ENCODE measurements around the gene PTK6.

The PTK6 gene

DNA sequence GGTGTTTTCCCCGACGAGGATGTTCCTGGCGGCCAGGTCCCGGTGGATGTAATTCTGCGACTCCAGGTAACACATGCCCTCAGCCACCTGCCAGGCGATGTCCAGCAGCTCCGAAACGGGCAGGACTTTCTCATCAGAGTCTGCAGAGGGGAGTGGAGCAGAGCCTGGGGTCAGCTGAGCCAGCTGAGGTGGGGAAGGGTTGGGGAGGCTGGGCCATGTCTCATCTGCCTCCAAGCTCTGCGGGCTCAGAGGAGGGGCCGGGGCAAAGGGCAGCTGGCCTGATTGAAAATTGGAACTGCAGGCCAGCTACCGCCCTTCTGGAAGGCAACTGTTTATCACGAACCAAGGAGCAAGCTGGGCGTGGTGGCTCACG is 6.4 kb downstream of the PTK6 start:
- no peak for DNase-seq (ENCODE audit: extremely low spot score)
- ChIA-PET CTCF (no interaction called here), POLR2A (no interaction called here)
- TF ChIP-seq, protein P1, sequence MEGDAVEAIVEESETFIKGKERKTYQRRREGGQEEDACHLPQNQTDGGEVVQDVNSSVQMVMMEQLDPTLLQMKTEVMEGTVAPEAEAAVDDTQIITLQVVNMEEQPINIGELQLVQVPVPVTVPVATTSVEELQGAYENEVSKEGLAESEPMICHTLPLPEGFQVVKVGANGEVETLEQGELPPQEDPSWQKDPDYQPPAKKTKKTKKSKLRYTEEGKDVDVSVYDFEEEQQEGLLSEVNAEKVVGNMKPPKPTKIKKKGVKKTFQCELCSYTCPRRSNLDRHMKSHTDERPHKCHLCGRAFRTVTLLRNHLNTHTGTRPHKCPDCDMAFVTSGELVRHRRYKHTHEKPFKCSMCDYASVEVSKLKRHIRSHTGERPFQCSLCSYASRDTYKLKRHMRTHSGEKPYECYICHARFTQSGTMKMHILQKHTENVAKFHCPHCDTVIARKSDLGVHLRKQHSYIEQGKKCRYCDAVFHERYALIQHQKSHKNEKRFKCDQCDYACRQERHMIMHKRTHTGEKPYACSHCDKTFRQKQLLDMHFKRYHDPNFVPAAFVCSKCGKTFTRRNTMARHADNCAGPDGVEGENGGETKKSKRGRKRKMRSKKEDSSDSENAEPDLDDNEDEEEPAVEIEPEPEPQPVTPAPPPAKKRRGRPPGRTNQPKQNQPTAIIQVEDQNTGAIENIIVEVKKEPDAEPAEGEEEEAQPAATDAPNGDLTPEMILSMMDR (IDR thresholded peaks at IDR 0.05; ENCODE audit: control extremely low read depth, extremely low read depth, low read depth, missing control alignments), result no peak

GRCh38 chr20:63529861-63530787 is 7.1 kb downstream of the PTK6 start:
- TF ChIP-seq, protein P1 (IDR thresholded peaks at IDR 0.05; ENCODE audit: control extremely low read depth, extremely low read depth, low read depth, missing control alignments), result no peak
- CTCF ChIA-PET, result interaction anchor here (1.3 to 3.3 kb wide), 2 partner anchors 8 to 9 kb away, joined by 3 to 17 read pairs; partner anchors contain the start of genes PPDPF and PTK6
- DNase-seq (ENCODE audit: extremely low spot score), result no peak
- POLR2A ChIA-PET, result no interaction called here

- DNase-seq (ENCODE audit: extremely low spot score), result no peak
- CTCF ChIA-PET, result interaction anchor here (1.3 to 3.3 kb wide), 3 partner anchors 8 to 335 kb away, joined by 3 to 17 read pairs (median 4); partner anchors contain the start of genes PPDPF, PTK6 and TPD52L2
- POLR2A ChIA-PET, result interaction anchor here (0.5 kb wide), 1 partner anchor 262 kb away, joined by 3 read pairs; no protein-coding TSS in a partner anchor
- TF ChIP-seq, protein P1 (IDR thresholded peaks at IDR 0.05; ENCODE audit: control extremely low read depth, extremely low read depth, low read depth, missing control alignments), result no peak
Measured at GRCh38 chr20:63529180-63529860, 7.9 kb downstream of the PTK6 start.

DNA sequence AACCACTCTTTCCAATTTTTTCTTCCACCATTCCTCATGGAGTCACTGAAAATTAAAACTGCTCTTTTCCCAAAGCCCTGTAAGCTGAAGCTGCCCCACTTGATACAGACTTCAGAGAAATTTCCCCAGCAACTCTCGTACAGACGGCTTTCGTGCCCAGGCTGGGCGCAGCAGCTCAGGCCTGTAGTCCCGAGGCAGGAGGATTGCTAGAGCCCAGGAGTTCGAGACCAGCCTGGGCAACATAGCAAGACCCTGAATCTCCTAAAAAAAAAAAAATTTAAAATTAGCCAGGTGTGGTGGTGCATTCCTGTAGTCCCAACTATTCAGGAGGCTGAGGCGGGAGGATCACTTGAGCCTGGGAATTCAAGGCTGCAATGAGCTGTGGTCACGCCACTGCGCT is 10.0 kb downstream of the PTK6 start:
- CTCF ChIA-PET, result interaction anchor here (3.3 kb wide), 1 partner anchor 11 kb away, joined by 17 read pairs; the partner anchor contains the start of gene PTK6
- TF ChIP-seq, protein P1 (IDR thresholded peaks at IDR 0.05; ENCODE audit: control extremely low read depth, extremely low read depth, low read depth, missing control alignments), result no peak
- no peak for DNase-seq (ENCODE audit: extremely low spot score)
- POLR2A ChIA-PET, result interaction anchor here (0.6 to 0.8 kb wide), 2 partner anchors 24 to 242 kb away, joined by 3 read pairs; no protein-coding TSS in a partner anchor

DNA sequence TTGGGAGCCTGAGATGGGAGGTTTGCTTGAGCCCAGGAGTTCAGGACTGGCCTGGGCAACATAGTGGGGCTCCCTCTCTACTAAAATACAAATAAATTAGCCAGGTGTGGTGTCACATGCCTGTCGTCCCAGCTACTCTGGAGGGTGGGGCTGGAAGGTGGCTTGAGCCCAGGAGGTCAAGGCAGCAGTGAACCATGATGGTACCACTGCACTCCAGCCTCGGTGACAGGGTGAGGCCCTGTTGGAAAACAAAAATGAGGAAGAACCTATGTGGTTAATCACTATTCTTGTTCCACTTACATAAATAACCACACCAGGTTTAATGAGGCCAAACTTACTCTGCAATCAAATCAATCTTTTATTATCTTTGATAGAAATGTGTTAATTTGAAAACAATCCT is 11.2 kb downstream of the PTK6 start:
- CTCF ChIA-PET, result interaction anchor here (6.0 kb wide), 1 partner anchor 12 kb away, joined by 35 read pairs; the partner anchor contains the start of gene PTK6
- TF ChIP-seq, protein P1 (IDR thresholded peaks at IDR 0.05; ENCODE audit: control extremely low read depth, extremely low read depth, low read depth, missing control alignments), result no peak
- POLR2A ChIA-PET, result no interaction called here
- DNase-seq (ENCODE audit: extremely low spot score), result no peak

GRCh38 chr20:63525185-63525584 is 12.0 kb downstream of the PTK6 start:
- TF ChIP-seq, protein P1 (IDR thresholded peaks at IDR 0.05; ENCODE audit: control extremely low read depth, extremely low read depth, low read depth, missing control alignments), result no peak
- CTCF ChIA-PET, result interaction anchor here (6.0 kb wide), 1 partner anchor 13 kb away, joined by 35 read pairs; the partner anchor contains the start of gene PTK6
- POLR2A ChIA-PET, result interaction anchor here (0.6 kb wide), 1 partner anchor 455 kb away, joined by 3 read pairs; the partner anchor contains the start of gene SAMD10
- no peak for DNase-seq (ENCODE audit: extremely low spot score)

Measured in GM10248 (cell line).